HG03045 (cell line): ENCODE measurements around the gene TLX3.

ENCODE experiments used
- ATAC-seq: cut with Tn5 transposase; IDR thresholded peaks from one replicate; pipeline ENCODE4 v1.9.1; 2021; ENCODE audit warnings: mild to moderate bottlenecking, moderate library complexity; ENCODE audit not compliant: unreplicated experiment

The TLX3 gene

GRCh38 chr5:171300358-171300757 lies 8.7 kb upstream of the TLX3 start:
- no peak for ATAC-seq

GRCh38 chr5:171306166-171306565 lies 2.9 kb upstream of the TLX3 start:
- ATAC-seq = no peak

GRCh38 chr5:171306781-171307591 lies 2.1 kb upstream of the TLX3 start:
- no peak for ATAC-seq

GRCh38 chr5:171307789-171308452 lies 1.1 kb upstream of the TLX3 start:
- no peak for ATAC-seq

GRCh38 chr5:171309276-171310211 lies 496 bp downstream of the TLX3 start:
- no peak for ATAC-seq

DNA sequence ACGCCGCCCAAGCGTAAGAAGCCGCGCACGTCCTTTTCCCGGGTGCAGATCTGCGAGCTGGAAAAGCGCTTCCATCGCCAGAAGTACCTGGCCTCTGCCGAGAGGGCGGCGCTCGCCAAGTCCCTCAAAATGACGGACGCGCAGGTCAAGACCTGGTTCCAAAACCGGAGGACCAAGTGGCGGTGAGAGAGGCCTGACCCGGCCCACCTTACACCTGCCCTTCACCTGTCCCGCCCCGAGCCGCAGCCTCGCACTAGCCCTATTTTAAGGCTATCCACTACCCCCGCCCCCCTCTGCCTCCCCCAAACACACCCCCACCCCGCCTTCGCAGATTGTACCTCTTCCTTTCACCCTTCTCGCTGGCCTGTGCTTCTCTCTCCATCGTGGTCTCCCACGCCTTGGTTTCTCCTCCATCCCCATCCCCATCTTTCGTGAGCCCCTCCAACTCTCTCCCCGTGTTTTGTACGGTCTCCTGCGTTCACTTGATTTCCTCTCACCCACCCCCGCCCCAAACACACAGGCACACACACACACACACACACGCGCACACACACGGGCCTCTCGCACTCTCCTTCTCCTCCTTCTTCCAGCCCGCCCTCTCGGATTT lies 1.3 kb downstream of the TLX3 start:
- no peak for ATAC-seq

GRCh38 chr5:171310819-171311321 lies 1.8 kb downstream of the TLX3 start:
- ATAC-seq = no peak

- ATAC-seq = no peak
Observed at GRCh38 chr5:171311322-171312077, 2.5 kb downstream of the TLX3 start.

GRCh38 chr5:171312129-171312974 lies 3.3 kb downstream of the TLX3 start:
- no peak for ATAC-seq

DNA sequence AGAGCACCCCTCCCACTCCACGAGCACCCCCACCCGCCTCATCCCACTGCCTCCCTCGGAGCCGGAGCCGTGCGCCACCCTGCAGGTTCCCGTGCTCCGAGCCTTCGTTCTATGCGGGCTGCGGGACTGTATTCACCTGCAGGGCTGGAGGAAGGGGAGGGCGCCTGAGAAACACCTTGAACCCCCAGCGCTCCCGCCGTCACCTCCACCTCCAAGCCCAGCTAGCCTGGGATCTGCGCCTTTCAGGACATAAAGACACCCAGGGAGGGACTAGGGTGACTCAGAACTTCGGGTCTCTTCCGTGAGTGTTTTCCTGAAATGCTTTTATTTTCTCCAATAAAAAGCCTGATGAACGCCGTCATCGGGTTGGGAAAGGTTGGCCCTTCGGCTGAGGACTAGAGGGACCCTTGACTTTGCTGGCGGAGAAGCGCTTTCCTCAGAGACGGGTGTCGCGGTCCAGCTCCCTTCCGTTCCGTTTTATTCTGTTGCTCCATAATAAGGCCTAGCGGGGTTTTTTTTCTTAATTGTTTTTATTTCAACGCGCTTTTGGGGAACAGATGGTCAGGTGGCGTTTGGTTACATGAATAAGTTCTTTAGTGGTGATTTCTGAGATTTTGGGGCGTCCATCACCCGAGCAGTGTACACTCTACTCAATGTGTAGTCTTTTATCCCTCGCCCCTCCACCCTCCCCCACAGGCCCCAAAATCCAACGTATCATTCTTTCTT lies 4.6 kb downstream of the TLX3 start:
- no peak for ATAC-seq

DNA sequence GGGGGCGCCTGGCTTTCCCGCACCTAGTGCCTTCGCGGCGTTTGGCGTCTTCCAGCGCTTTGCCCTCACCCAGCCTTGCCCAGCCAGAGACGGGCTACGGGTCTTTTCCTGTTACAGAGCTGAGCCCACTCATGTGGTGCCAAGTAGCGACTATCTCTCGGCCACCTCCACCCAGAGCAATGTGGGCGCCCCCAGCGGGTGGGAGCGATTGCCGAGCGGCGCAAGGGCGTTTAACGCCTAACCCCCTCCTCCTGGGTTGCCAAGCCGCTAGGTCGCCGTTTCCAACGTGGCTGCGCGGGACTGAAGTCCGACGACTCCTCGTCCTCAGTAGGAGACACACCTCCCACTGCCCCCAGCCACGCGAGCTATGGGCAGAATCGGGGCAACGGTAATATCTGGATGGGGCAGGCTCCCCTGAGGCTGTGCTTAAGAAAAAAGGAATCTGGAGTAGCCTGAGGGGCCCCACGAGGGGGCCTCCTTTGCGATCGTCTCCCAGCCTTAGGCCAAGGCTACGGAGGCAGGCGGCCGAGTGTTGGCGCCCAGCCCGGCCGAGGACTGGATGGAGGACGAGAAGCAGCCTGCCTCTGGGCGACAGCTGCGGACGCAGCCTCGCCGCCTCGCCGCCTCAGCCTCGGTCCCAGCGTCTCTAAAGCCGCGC lies 5.8 kb downstream of the TLX3 start:
- ATAC-seq = no peak

- no peak for ATAC-seq
Observed at GRCh38 chr5:171315386-171315891, 6.4 kb downstream of the TLX3 start.

- no peak for ATAC-seq
Observed at GRCh38 chr5:171315925-171316257, 6.8 kb downstream of the TLX3 start.

DNA sequence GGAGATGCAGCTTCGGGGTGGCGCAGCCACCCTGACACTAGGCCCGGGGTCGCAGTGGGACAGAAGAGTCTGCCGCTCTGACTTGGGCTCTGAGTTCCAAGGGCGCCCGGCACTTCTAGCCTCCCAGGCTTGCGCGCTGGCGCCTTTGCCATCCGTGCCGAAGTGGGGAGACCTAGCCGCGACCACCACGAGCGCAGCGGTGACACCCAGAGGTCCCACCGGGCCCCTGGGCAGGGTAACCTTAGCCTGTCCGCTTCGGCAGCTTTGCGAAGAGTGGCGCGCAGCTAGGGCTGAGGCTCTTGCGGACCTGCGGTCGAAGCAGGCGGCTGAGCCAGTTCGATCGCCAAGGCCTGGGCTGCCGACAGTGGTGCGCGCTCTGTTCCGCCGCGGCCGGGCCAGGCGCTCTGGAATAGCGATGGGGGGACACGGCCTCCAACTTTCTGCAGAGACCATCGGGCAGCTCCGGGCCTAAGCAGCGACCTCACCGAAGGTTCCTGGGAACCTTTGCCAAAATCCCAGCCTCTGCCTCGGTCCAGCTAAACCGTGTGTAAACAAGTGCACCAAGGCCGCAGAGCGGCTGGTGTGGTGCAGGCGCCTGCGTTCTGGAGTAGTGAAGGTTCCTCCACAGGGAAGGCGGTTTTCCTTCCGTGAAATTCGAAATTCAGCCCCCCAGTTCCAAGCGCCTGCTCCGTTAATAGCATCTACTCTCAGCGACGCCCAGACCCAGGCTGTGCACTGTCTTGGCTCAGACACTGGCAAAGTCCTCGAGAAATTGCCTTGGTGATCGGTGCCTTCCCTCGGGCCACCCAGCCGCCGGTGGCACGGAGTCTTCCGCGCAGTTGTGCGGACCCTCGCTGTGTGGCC lies 7.4 kb downstream of the TLX3 start:
- no peak for ATAC-seq

GRCh38 chr5:171317230-171317629 lies 8.2 kb downstream of the TLX3 start:
- ATAC-seq = no peak

DNA sequence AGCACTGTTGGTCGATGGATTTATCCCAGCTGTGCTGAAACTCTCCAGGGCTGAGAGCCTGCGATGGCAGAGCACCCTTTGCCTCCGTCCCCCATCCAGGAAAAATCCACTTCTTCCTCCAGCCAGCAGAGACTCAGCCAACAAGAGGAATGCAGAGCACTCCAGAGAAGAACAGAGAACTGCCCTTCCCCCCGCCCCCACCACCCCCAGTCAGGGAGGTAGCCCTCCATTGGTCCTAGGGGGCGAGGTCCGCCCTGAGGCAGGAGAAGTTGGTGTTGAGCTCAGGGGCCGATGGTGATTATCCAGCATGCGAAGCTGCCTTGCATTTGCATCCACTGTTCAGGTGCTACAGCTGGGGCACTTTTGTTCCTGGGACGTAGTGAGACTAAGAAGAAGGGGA lies 9.0 kb downstream of the TLX3 start:
- ATAC-seq = no peak

DNA sequence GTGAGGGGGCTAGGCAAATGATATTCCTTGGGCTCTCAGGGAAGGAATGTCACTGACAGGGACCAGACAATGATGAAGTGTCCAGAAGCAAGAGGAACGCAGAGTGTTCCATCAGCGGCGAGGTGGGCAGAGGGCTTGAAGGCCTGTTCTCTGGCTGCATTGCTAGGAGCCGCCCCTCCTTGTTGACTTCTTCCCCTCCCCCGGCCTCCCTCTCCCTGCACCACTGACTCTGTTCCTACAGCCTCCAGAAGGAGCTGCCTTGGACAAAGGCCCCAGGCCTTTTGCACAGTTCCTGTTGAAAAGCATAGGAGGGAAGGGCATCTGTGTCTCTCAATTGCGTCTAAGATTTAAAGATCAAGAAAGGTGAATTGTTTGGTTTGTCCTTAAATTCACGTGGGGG lies 12.4 kb downstream of the TLX3 start:
- no peak for ATAC-seq
